GM13977 (cell line): ENCODE results near the gene CECR2.

ENCODE experiments used
- DNase-seq: peaks from one replicate; pipeline ENCODE4 v3.0.0; 2012; ENCODE audit warnings: low spot score
- CTCF ChIP-seq: IDR thresholded peaks from 2 replicates; pipeline ENCODE4 v1.5.1; 2012; ENCODE audit warnings: mild to moderate bottlenecking, control low read depth; ENCODE audit not compliant: insufficient read depth; ENCODE audit errors: extremely low read depth, missing control alignments
- in situ Hi-C: fragments of 300-500 bp; cut with MboI; formaldehyde crosslinking; loops from one replicate; pipeline ENCODE4 v1.12.0; 2022; ENCODE audit warnings: low sequenced_read_pairs, low pct_unique_long_range_greater_than_20kb, mixed read lengths, inconsistent platforms; ENCODE audit not compliant: unreplicated experiment

CECR2 gene

GRCh38 chr22:17446698-17447097 lies 77.4 kb downstream of the CECR2 start:
- DNase-seq = no peak
- TF ChIP-seq CTCF = no peak
- in situ Hi-C loops = no loop called here

- in situ Hi-C loops = no loop called here
- no peak for TF ChIP-seq CTCF
Observed at GRCh38 chr22:17451316-17451715, 82.1 kb downstream of the CECR2 start.

GRCh38 chr22:17460895-17461294 lies 91.6 kb downstream of the CECR2 start:
- in situ Hi-C loops = no loop called here
- TF ChIP-seq CTCF = no peak
- DNase-seq = no peak

More at GRCh38 chr22:17451316-17451715, 82.1 kb downstream of the CECR2 start:
- no peak for DNase-seq

- DNase-seq = no peak
- no peak for TF ChIP-seq CTCF
- in situ Hi-C loops = no loop called here
Observed at GRCh38 chr22:17470880-17471500, 101.7 kb downstream of the CECR2 start.

GRCh38 chr22:17471886-17472535 lies 102.8 kb downstream of the CECR2 start:
- DNase-seq = no peak
- in situ Hi-C loops = no loop called here
- no peak for TF ChIP-seq CTCF

- in situ Hi-C loops = no loop called here
- DNase-seq = no peak
- TF ChIP-seq CTCF = no peak
Observed at GRCh38 chr22:17472932-17473331, 103.7 kb downstream of the CECR2 start.
